Stomach (tissue), 4 donors: ENCODE results near the gene INTS1.
A peak's percentile ranks its signal among the peaks of the same experiment; 100 is the strongest.

ENCODE experiments used
- CTCF ChIP-seq, 7 experiments: fragments of 450-650 bp in 4 of 7; fragments of 200-600 bp in 3 of 7; sonication (generic) in 3 of 7; IDR thresholded peaks; one replicate each; pipeline ENCODE4 v1.5.1; 2016 to 2019; ENCODE audit warnings: antibody characterized with exemption in 7 of 7, control low read depth in 2 of 7, mild to moderate bottlenecking in 1 of 7
- EP300 ChIP-seq: sonication (generic); formaldehyde crosslinking; IDR thresholded peaks from one replicate; pipeline ENCODE4 v1.6.1; 2017; ENCODE audit warnings: antibody characterized with exemption
- POLR2A ChIP-seq, 4 donors: fragments of 450-650 bp; IDR thresholded peaks; one replicate each; pipeline ENCODE4 v1.6.1; 2016; ENCODE audit warnings: antibody characterized with exemption in 4 of 4, control low read depth in 2 of 4, mild to moderate bottlenecking in 1 of 4, moderate library complexity in 1 of 4
- POLR2AphosphoS5 ChIP-seq, 3 donors: sonication (generic); formaldehyde crosslinking; IDR thresholded peaks; one replicate each; pipeline ENCODE4 v1.6.1; 2016; ENCODE audit warnings: antibody characterized with exemption in 3 of 3

GRCh38 chr7:1536743-1537534 lies 32.8 kb upstream of the INTS1 start:
- peak in 1 of 4 donors; percentile 31 for TF ChIP-seq POLR2A (IDR thresholded peaks at IDR 0.05)
- TF ChIP-seq CTCF (IDR thresholded peaks at IDR 0.05): no peak
- peak; percentile 47 for TF ChIP-seq EP300
- TF ChIP-seq POLR2AphosphoS5 (IDR thresholded peaks at IDR 0.05): peak; percentile 81 to 92 (median 86)
